GM23338 (cell line): ENCODE data around the gene XYLT1. TPM values are rescaled to one million over a fixed set of nuclear protein-coding genes. Genes with fewer than 3 reads are reported as not detected.

Experiments
- ATAC-seq: fragments of 200-7000 bp; cut with Tn5 transposase; 3 replicates; pipeline ENCODE4 v1.9.1; 2020
- DNase-seq: peaks from one replicate; pipeline ENCODE4 v3.0.0-alpha.2; 2015; ENCODE audit warnings: low spot score
- H2AFZ ChIP-seq: fragments of 200-600 bp; sonication (generic); 2 replicates; pipeline ENCODE4 v1.8.0; 2016; ENCODE audit warnings: antibody characterized with exemption, mild to moderate bottlenecking, moderate library complexity
- H3F3A ChIP-seq: fragments of 200-600 bp; sonication (generic); replicated peaks from 2 replicates; pipeline ENCODE4 v1.8.0; 2017; ENCODE audit warnings: antibody characterized with exemption, mixed run types, low read depth
- H3K27ac ChIP-seq: fragments of 200-600 bp; sonication (generic); 2 replicates; pipeline ENCODE4 v1.6.1; 2016; ENCODE audit warnings: low read depth
- H3K27me3 ChIP-seq: fragments of 200-600 bp; sonication (generic); 2 replicates; pipeline ENCODE4 v1.8.0; 2016; ENCODE audit warnings: mild to moderate bottlenecking, mixed run types, moderate library complexity; ENCODE audit not compliant: insufficient read depth
- H3K36me3 ChIP-seq: fragments of 200-600 bp; sonication (generic); 2 replicates; pipeline ENCODE4 v1.8.0; 2016; ENCODE audit warnings: mild to moderate bottlenecking; ENCODE audit not compliant: insufficient read depth
- H3K4me1 ChIP-seq: fragments of 200-600 bp; sonication (generic); 2 replicates; pipeline ENCODE4 v1.8.0; 2016; ENCODE audit warnings: mild to moderate bottlenecking, moderate library complexity; ENCODE audit not compliant: insufficient read depth
- H3K4me2 ChIP-seq: fragments of 200-600 bp; sonication (generic); 2 replicates; pipeline ENCODE4 v1.7.1; 2017; ENCODE audit warnings: mixed run types
- H3K4me3 ChIP-seq: fragments of 200-600 bp; sonication (generic); 2 replicates; pipeline ENCODE4 v1.6.1; 2016; ENCODE audit warnings: mixed run types
- H3K79me2 ChIP-seq: fragments of 200-600 bp; sonication (generic); replicated peaks from 2 replicates; pipeline ENCODE4 v1.8.0; 2017; ENCODE audit warnings: mild to moderate bottlenecking; ENCODE audit not compliant: insufficient read depth
- H3K9me2 ChIP-seq: fragments of 200-600 bp; sonication (generic); 2 replicates; pipeline ENCODE4 v1.8.0; 2017; ENCODE audit not compliant: insufficient read depth
- H4K20me1 ChIP-seq: fragments of 200-600 bp; sonication (generic); replicated peaks from 2 replicates; pipeline ENCODE4 v1.8.0; 2017; ENCODE audit warnings: mild to moderate bottlenecking; ENCODE audit not compliant: insufficient read depth
- H3K27ac Mint-ChIP-seq: 2 replicates; pipeline ENCODE4 v1.8.0; 2020; ENCODE audit warnings: inconsistent platforms, mild to moderate bottlenecking, moderate library complexity, mixed read lengths
- H3K27me3 Mint-ChIP-seq: 3 replicates; pipeline ENCODE4 v1.8.0; 2022; ENCODE audit warnings: low read depth, mild to moderate bottlenecking, moderate library complexity, mixed read lengths, inconsistent platforms; ENCODE audit not compliant: insufficient read depth, poor library complexity
- H3K36me3 Mint-ChIP-seq: 3 replicates; pipeline ENCODE4 v1.8.0; 2021; ENCODE audit warnings: low read depth, mild to moderate bottlenecking, inconsistent platforms, moderate library complexity, mixed read lengths
- H3K4me1 Mint-ChIP-seq: 3 replicates; pipeline ENCODE4 v1.8.0; 2020; ENCODE audit warnings: mild to moderate bottlenecking, inconsistent platforms, mixed read lengths
- H3K4me3 Mint-ChIP-seq: 3 replicates; pipeline ENCODE4 v1.8.0; 2021; ENCODE audit warnings: moderate library complexity, mild to moderate bottlenecking, inconsistent platforms, mixed read lengths
- H3K9me3 Mint-ChIP-seq: 3 replicates; pipeline ENCODE4 v1.8.0; 2020; ENCODE audit warnings: moderate library complexity, mild to moderate bottlenecking, inconsistent platforms, mixed read lengths
- CREB1 ChIP-seq: fragments of 250-450 bp; sonication (Bioruptor Pico); IDR thresholded peaks from 2 replicates; pipeline ENCODE4 v1.5.0; 2020; ENCODE audit warnings: low read depth, mild to moderate bottlenecking, moderate library complexity
- CTCF ChIP-seq, 2 experiments: fragments of 200-600 bp in 1 of 2; sonication (generic) in 1 of 2; conservative IDR thresholded peaks; 2 replicates each; pipeline versions ENCODE4 v1.5.1 to v1.6.1; 2016 to 2017; ENCODE audit warnings: antibody characterized with exemption in 2 of 2, low read depth in 2 of 2, mild to moderate bottlenecking in 2 of 2, moderate library complexity in 1 of 2
- ETS1 ChIP-seq: IDR thresholded peaks from 2 replicates; pipeline ENCODE4 v1.6.1; 2016; ENCODE audit warnings: antibody characterized with exemption
- EZH2 ChIP-seq: fragments of 200-600 bp; sonication (generic); IDR thresholded peaks from one replicate; pipeline ENCODE4 v1.8.0; 2017; ENCODE audit warnings: antibody characterized with exemption, mild to moderate bottlenecking, low read depth; ENCODE audit not compliant: unreplicated experiment
- EZH2phosphoT487 ChIP-seq: fragments of 200-600 bp; sonication (generic); IDR thresholded peaks from one replicate; pipeline ENCODE4 v1.8.1; 2018; ENCODE audit warnings: antibody characterized with exemption; ENCODE audit not compliant: unreplicated experiment
- JUNB ChIP-seq: IDR thresholded peaks from one replicate; pipeline ENCODE4 v1.6.1; 2016; ENCODE audit warnings: antibody characterized with exemption; ENCODE audit not compliant: unreplicated experiment
- NANOG ChIP-seq: IDR thresholded peaks from 2 replicates; pipeline ENCODE4 v1.6.1; 2016; ENCODE audit warnings: antibody characterized with exemption, borderline replicate concordance
- POLR2AphosphoS5 ChIP-seq: IDR thresholded peaks from 2 replicates; pipeline ENCODE4 v1.6.1; 2016; ENCODE audit warnings: antibody characterized with exemption, low read depth
- REST ChIP-seq: IDR thresholded peaks from one replicate; pipeline ENCODE4 v1.6.1; 2018; ENCODE audit warnings: antibody characterized with exemption; ENCODE audit not compliant: unreplicated experiment
- STAT1 ChIP-seq: IDR thresholded peaks from one replicate; pipeline ENCODE4 v1.6.1; 2016; ENCODE audit warnings: antibody characterized with exemption; ENCODE audit not compliant: unreplicated experiment
- ZNF114 ChIP-seq: fragments of 250-450 bp; sonication (Bioruptor Pico); IDR thresholded peaks from 2 replicates; pipeline ENCODE4 v1.5.0; 2020; ENCODE audit warnings: mild to moderate bottlenecking, moderate library complexity
- ZNF462 ChIP-seq: fragments of 250-450 bp; sonication (Bioruptor Pico); IDR thresholded peaks from 2 replicates; pipeline ENCODE4 v1.5.0; 2020; ENCODE audit warnings: mild to moderate bottlenecking, moderate library complexity
- polyA plus RNA-seq: library from polyadenylated mRNA; unstranded; fragments of >200 nt; fragmentation: Nextera tagmentation; extraction: Ambion mirVana; gene quantifications from 2 replicates; pipeline ENCODE4 v1.2.1, GENCODE V29; 2016
- total RNA-seq: library from RNA; depleted of rRNA; stranded (reverse); fragments of >200 nt; shearing (Covaris generic); gene quantifications from 2 replicates; pipeline ENCODE4 v1.2.3, GENCODE V29; 2014

Gene XYLT1
- total and polyA plus RNA-seq, 2 experiments from 2014 or later = 3.5 to 24.7 TPM

- Histone ChIP-seq H3K79me2 (no peaks in the 10 kb centered on the region), H3K27ac (no peak overlapping the region), H3K36me3 (no peaks in the 10 kb centered on the region), H3K27me3 (no peaks in the 10 kb centered on the region), H3F3A (0 out of 2 replicates have a peak, but pooled peaks cover 3% of the 10 kb centered on the region), H3K4me2 (no peak overlapping the region), H2AFZ (no peak overlapping the region), H3K9me2 (no peaks in the 10 kb centered on the region), H3K4me1 (peaks cover 30% of the 10 kb centered on the region), H3K4me3 (no peak overlapping the region), H4K20me1 (0 out of 2 replicates have a peak, but pooled peaks cover 2% of the 10 kb centered on the region)
- Mint-ChIP-seq H3K4me3 (no peak overlapping the region), H3K27me3 (peaks cover 2% of the 10 kb centered on the region), H3K36me3 (peaks cover 11% of the 10 kb centered on the region; the same call in 2 of the 3 replicates), H3K9me3 (no peaks in the 10 kb centered on the region), H3K4me1 (peaks cover 26% of the 10 kb centered on the region), H3K27ac (no peak overlapping the region)
- no peak for TF ChIP-seq ETS1
- TF ChIP-seq STAT1 = no peak
- TF ChIP-seq ZNF114 (CRISPR knock-in tag) = no peak
- no peak for TF ChIP-seq CREB1
- no peak for TF ChIP-seq REST
- no peak for TF ChIP-seq CTCF (conservative IDR thresholded peaks at IDR 0.05; ENCODE audit: low read depth in 2 of 2)
- TF ChIP-seq EZH2 = no peak
- TF ChIP-seq POLR2AphosphoS5 = no peak
- TF ChIP-seq NANOG = no peak
- TF ChIP-seq JUNB = no peak
- TF ChIP-seq ZNF462 (CRISPR knock-in tag) = no peak
- no peak for TF ChIP-seq EZH2phosphoT487
- DNase-seq (peak; percentile 48), ATAC-seq (peak; percentile 38)
Observed at GRCh38 chr16:17159617-17160016, 311.1 kb downstream of the XYLT1 start.
